ENCODE results near the gene TRAF4. TPM values are rescaled to one million over a fixed set of nuclear protein-coding genes. Genes with fewer than 3 reads are reported as not detected.

TRAF4 gene
- polyA plus RNA-seq, 12 donors, result 39.4 to 93.0 (median 48.8) TPM; not detected in 1

DNA sequence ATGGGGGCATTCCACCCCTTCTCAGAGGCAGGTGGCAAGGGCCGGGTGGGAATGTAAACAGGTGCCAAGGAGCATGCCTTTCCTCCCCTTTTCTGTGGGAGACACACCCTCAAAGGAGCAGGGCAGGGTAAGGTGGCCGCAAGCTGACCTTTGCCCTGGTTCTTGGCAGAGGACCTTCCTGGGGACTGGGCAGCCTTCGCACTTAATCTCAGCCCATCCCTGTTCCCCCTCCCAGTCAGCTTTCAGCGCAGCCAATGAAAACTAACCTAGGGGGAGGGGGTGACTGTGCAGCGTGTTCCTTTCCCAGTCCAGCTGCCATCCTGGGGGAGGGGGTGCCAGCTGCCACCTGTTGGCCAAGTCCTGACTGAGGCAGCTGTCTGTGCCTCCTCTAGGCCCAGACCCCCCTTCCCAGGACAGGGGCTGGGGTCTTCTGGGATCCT is 2.8 kb downstream of the TRAF4 start:
- no peak for DNase-seq

DNA sequence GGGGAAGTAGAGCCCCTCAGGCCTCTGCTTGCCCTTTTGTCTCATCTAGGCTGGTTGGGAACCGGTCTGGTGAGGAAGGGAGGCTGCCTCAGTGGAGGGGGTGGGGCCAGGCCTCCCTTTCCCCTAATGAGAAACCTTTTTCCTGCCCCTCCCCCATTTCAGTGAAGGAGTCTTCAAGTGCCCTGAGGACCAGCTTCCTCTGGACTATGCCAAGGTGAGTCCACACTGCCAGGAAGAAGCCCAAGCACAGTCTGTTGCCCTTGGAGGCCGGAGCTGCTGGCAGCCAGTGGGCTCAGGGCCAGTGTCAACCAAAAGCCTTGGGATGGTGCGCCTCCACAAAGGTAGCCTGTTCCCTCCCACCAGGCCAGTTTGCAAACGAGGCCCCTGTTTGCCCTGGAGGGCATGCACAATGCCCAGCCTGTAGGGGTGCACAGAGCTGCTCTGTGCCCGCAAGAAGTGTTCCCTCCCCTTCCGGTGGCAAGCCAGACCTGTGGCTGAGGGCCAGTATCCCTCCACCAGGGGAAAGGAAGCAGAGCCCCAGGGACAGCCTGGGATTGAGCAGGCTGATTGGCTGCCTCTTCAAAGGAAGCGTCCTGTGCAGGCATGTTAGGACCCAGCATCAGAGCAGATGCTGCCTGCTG is 3.4 kb downstream of the TRAF4 start:
- DNase-seq, result no peak

DNA sequence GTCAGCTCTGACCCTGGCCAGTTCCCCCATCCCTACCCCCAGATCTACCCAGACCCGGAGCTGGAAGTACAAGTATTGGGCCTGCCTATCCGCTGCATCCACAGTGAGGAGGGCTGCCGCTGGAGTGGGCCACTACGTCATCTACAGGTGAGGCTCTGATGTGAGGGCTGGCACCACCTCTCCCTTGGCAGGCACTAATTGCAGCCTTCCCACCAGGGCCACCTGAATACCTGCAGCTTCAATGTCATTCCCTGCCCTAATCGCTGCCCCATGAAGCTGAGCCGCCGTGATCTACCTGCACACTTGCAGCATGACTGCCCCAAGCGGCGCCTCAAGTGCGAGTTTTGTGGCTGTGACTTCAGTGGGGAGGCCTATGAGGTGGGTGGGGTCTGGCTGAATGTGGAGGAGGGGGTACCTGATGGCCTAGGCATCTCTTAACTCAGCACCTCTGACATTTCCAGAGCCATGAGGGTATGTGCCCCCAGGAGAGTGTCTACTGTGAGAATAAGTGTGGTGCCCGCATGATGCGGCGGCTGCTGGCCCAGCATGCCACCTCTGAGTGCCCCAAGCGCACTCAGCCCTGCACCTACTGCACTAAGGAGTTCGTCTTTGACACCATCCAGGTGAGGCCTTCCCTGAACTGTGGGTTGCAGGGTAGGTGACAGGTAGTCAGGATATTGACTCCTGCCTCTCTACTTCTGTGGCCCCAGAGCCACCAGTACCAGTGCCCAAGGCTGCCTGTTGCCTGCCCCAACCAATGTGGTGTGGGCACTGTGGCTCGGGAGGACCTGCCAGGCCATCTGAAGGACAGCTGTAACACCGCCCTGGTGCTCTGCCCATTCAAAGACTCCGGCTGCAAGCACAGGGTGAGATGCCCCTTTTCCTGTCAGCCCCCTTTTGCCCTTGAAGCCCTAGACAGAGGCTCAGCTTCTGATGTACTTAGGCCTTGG is 4.3 kb downstream of the TRAF4 start:
- DNase-seq, result no peak

DNA sequence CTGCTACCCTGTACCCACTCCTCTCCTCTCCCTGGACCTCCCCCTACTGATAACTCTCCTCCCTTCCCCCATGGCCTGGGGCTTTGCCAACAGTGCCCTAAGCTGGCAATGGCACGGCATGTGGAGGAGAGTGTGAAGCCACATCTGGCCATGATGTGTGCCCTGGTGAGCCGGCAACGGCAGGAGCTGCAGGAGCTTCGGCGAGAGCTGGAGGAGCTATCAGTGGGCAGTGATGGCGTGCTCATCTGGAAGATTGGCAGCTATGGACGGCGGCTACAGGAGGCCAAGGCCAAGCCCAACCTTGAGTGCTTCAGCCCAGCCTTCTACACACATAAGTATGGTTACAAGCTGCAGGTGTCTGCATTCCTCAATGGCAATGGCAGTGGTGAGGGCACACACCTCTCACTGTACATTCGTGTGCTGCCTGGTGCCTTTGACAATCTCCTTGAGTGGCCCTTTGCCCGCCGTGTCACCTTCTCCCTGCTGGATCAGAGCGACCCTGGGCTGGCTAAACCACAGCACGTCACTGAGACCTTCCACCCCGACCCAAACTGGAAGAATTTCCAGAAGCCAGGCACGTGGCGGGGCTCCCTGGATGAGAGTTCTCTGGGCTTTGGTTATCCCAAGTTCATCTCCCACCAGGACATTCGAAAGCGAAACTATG is 5.2 kb downstream of the TRAF4 start:
- DNase-seq, result no peak

DNA sequence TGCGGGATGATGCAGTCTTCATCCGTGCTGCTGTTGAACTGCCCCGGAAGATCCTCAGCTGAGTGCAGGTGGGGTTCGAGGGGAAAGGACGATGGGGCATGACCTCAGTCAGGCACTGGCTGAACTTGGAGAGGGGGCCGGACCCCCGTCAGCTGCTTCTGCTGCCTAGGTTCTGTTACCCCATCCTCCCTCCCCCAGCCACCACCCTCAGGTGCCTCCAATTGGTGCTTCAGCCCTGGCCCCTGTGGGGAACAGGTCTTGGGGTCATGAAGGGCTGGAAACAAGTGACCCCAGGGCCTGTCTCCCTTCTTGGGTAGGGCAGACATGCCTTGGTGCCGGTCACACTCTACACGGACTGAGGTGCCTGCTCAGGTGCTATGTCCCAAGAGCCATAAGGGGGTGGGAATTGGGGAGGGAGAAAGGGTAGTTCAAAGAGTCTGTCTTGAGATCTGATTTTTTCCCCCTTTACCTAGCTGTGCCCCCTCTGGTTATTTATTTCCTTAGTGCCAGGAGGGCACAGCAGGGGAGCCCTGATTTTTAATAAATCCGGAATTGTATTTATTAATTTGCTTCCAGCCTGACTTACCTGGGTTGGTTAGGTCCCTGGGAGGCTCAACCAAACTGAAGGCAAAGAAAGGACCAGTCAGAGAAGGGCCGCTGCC is 5.8 kb downstream of the TRAF4 start:
- DNase-seq, result no peak

DNA sequence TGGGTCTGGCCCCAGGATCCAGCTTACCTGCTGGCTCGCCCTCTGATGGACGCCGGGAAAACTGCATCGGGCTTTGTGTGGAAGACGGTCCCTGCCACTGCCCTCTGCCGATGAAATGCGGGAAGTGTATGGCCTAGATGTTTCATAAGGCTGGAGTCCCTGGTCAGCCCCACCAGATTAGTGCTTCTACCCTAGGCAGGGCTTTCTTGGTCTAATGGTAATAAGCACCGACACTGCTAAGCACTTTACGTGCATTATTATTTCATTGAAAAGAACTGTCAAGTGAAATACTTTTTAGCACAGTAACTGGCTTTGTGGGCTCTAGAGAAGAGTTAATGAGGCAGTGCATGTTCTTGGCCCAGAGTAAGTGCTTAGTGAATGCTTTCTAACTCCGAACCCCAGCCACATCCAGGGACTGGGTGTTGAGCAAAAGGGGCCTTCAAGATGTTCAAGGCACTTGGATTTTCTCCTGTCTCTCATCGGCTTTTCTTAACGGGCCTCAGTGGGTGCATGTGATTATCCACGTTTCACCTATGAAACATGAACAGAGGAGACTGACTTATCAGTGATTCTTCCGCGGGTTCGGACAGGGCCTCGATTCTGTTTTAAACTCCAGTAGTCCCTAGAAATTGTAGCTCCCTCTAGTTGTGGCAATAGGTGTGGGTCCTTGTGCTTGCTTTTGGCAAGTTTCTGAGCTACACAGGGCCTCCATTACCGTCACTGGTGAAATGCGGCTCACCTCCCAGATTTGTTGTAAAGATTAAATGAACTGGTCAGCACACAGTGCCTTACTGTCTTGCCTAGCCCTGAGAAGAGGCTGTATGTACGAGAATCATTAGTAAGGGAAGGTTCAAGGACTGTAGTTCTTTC is 6.6 kb downstream of the TRAF4 start:
- peak; percentile 90 for DNase-seq

DNA sequence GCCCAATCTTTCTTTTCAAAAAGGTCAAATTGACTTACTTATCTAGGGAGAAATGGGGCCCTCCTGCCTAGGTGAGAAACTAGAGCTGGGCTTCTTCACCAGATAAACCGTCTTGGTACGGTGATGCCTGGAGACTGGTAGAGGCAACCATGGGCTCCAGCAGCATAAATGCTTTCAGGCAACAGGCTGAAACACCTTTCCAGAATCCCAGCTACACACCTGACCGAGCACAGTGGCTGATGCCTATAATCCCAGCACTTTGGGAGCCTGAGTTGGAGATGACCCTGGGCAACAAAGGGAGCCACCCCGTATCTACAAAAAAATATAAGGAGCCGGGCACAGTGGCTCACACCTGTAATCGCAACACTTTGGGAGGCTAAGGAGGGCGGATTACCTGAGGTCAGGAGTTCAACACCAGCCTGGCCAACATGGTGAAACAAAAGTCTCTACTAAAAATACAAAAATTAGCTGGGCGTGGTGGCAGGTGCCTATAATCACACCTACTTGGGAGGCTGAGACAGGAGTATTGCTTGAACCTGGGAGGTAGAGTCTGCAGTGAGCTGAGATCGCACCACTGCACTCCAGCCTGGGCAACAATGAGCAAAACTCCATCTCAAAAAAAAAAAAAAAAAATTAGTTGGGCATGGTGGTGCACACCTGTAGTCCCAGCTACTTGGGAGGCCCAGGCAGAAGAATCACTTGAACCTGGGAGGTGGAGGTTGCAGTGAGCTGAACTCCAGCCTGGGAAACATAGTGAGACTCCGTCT is 8.0 kb downstream of the TRAF4 start:
- DNase-seq, result no peak

DNA sequence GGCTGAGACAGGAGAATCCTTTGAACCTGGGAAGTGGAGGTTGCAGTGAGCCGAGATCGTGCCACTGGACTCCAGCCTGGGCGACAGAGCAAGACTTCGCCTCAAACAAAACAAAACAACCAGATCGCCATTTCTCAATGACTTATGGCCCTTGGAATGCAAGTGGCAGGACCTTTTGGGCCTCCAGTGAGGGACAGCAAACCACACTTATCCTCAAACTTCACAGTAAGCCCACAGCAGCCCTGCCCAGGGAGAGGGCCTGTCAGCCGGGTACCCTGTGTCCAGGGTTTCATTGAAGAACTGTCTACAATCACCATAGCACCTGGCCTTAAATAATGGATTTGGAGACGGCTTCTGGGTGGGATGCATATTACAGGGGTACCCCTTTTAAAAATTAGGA is 11.7 kb downstream of the TRAF4 start:
- DNase-seq, result no peak

DNA sequence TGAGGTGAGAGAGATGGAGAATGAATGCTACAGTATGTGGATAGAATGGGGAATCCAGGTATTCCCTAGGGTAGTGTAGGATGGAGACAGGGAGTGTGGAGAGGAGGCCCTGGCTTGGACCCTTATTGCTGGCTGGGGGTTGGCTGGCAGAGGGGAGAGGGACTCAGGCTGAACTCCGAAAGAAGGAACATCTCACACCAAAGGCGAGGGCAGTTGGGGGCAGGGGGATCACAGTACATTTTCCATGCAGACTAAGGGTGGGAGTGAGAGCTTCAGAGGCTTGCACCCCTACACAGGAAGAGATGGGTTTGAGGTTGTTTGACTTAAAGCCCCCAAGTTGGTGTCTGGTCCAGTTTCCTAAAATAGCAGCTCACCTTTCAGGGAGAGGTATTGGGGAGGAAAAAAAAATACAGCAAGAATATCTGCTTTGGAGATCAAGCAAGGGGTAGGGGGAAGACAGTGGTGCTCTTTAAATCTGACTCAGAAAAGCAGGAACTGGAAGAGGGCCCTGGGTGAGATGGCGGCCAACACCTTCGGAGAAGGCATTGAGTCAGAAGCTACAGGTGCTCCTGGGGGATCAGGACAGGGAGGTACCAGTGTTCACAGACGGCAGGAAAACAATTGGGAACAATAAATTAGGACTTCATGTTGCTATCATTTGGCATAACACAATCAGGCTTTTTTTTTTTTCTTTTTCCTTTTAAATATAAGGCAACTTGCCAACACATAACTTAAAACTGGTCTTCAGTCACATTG is 12.4 kb downstream of the TRAF4 start:
- no peak for DNase-seq

DNA sequence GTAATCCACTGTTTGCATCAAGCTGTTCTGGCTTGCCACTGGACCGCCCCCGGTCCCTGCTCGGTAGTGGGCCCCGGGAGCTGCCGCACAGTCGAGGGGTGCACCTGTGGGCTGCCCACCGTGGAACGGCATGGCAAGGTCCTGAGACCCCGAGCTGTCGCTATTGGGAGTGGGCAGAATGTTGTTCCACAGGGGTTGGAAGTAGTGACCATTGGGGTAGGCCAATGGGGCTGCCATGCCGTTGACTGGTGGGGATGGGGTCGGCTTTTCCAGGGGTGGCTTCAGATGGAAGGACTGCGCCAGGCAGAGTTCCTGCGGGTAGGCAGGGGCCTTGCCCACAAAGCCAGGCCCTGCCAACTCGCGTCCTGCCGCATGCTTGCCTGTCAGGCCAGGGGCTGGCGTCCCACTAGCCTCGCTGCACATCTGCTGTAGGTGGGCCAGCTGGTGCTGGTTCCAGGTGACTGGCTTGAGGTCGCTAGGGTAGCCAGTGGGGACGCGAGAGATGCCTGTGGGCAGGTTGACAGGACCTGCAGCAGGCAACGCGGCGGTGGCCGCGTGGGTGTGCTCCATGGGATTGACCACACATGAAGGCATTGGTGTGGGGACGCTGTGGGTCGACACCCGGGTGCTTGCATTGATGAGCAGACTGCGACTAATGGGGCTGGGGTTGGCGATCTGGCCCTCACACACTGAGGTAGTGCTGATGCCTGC is 14.8 kb downstream of the TRAF4 start:
- no peak for DNase-seq

DNA sequence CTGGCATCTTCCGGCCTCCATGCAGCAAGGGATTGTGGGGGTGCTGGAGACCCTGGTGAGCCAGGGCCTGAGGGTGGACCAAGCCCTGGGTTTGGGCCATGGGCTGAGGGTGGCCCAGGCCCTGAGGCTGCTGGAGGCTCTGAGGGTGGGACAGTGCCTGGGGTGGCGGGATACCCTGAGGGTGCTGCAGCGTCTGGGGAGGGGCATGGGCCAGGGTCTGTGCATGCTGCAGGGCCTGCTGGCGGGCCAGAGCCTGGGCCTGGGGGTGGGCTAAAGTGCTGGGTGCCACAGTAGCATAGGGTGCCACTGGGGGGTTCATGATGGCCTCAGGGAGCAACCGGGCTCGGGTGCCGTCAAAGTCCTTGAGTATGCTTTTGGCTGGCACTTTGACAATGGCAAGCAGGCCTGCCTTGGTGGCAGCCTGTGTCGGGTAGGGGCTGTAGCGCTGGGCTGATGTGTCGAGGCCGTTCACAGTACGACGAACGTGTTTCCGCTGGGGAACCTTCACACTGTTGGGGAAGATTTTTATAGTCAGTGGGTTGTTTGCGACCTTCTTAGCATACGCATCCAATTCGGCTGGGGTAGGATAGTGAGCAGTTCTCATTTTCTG is 15.6 kb downstream of the TRAF4 start:
- no peak for DNase-seq

DNA sequence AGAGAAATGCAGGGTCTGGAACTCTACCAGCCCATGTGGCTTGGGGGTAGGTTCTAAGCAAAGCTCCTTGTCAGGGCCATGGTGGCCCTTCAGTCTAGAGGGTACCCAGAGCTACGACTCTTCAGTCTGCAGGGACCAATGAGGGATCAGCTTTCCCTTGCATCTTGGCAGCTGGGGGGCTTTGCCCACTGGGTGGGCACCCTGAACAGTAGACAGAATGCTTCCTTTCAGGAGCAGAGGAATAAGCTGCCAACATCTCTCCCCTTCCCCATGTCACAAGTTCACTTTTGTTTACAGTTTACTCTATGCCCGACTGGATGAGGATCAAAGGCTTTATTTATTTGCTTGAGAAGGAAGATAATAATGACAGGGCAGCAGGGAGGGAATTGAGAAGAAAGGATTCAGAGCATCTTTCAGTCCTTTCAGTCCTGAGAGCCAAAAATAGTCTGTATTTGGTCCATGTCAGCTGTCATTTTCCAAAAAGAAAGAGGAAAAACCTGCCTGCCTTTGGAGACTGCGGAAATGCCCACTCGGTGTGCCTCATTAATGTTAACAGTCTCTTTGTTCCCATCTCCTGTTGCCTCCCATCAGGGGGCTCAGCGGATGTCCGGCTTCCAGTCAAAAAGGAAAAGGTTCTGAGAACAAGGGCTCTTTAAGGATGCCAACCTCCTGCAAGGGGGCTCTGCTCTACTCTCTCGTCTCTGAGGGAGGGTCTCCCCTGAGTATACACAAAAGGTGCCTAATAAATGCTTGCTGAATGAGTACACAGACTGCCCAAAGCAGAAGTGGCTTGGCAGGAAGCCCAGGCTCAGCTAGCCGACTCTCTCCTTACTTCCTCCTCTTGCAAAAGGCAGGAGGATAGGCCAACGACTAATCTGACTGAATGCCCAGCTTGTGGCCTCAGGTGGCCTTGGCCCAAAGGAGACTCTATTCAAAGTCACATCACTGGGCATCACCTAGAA is 17.1 kb downstream of the TRAF4 start:
- DNase-seq, result no peak

DNA sequence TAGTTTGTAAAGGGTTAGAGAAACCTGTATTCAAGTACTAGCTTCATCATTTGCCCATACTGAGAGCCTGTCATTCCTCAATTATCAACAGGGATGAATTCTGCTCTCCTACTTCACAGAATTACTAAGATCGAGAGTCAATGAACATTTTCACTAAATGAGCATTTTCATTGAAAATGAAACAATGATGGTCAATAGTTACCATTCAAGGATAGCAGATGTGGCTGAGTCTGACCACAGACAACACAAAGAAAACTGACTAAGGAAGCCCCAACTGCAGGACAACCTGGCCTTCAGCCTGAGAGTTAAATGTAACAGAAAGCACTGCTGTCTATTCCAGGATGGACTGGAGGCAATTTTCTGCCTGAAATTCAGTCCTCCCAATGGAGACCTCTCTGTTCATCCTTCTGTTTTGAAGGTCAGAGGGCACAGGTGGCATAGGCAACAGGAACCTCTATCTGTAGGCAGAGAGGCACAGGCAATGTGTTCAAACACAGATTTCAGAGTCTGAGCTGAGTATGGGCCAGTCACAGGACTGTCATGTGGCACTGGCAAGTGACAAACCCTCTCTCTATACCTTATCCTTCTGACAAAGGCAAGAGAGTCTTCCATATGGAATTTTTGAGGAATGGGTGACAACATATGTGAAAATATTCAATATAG is 19.5 kb downstream of the TRAF4 start:
- DNase-seq, result no peak

DNA sequence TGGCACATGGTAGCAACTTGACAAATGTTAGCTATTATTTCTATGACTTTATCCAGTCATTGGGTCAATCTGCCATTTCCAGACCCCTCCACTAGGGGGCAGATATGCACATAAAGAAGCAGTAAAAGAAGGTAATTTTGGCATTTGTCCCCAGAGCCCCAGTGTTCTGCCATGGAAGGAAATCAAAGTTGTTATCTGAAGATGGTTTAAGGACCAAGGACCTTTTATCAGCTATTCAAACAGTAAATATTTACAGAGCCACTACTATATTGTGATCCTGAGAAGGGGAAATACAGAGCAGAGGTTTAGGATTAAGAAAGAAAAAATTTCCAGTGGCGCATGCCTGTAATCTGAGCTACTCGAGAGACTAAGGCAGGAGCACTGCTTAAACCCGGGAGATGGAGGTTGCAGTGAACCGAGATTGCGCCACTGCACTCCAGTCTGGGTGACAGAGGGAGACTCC is 20.0 kb downstream of the TRAF4 start:
- DNase-seq, result peak; percentile 71

DNA sequence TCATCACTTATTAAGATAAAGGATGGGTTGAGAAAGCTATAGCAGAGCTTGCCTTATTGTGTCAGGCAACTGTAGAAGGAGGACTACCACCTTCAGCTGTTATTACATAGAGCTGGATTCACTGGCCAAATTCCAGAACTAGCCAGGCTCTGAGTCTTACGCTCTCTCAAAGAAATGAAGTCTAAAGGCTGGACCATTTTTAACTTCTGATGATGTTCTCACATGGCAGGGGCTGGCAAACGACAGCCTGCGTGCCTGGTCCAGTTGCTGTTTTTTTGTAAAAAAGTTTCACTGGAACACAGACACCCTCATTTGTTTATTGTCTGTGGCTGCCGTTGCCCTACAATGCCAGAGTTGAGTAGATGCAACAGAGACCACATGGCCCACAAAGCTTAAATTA is 21.2 kb downstream of the TRAF4 start:
- no peak for DNase-seq

DNA sequence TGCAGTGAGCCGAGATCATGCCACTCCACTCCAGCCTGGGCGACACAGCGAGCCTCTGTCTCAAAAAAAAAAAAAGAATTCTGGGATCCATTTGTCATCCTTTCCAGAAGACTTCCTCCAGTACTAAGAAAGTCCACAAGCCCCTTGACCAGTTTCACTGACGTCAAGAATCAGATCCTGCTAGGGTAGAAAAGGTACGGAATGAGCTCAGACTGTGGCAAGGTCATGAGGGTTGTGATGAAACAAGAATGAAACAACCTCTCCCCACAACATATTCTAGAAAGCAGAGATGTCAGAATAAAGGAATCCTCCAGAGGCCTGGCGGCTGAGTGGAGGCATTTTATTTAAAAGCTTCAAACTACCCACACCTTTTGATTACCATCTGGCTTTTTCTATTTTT is 29.9 kb downstream of the TRAF4 start:
- DNase-seq, result no peak
